ENCODE data around the gene RNF220. TPM values are rescaled to one million over a fixed set of nuclear protein-coding genes. Genes with fewer than 3 reads are reported as not detected.
A peak's percentile ranks its signal among the peaks of the same experiment; 100 is the strongest.

Gene RNF220
- total RNA-seq, 6 experiments from 2014 or later: 42.1 to 54.7 (median 51.9) TPM

GRCh38 chr1:44588551-44589210 lies 183.6 kb downstream of the RNF220 start:
- no peak for DNase-seq
- TF ChIP-seq, protein P1, sequence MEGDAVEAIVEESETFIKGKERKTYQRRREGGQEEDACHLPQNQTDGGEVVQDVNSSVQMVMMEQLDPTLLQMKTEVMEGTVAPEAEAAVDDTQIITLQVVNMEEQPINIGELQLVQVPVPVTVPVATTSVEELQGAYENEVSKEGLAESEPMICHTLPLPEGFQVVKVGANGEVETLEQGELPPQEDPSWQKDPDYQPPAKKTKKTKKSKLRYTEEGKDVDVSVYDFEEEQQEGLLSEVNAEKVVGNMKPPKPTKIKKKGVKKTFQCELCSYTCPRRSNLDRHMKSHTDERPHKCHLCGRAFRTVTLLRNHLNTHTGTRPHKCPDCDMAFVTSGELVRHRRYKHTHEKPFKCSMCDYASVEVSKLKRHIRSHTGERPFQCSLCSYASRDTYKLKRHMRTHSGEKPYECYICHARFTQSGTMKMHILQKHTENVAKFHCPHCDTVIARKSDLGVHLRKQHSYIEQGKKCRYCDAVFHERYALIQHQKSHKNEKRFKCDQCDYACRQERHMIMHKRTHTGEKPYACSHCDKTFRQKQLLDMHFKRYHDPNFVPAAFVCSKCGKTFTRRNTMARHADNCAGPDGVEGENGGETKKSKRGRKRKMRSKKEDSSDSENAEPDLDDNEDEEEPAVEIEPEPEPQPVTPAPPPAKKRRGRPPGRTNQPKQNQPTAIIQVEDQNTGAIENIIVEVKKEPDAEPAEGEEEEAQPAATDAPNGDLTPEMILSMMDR (IDR thresholded peaks at IDR 0.05): no peak
- H3K4me1 Mint-ChIP-seq (ENCODE audit: low read depth): peaks cover 7% of the 10 kb centered on the region
- H3K27ac Mint-ChIP-seq: no peak overlapping the region
- peaks cover 22% of the 10 kb centered on the region for H3K27me3 Mint-ChIP-seq (ENCODE audit: insufficient read depth)
- H3K36me3 Mint-ChIP-seq (ENCODE audit: low read depth): no peaks in the 10 kb centered on the region
- H3K9me3 Mint-ChIP-seq: no peaks in the 10 kb centered on the region
- no peak overlapping the region for H3K4me3 Mint-ChIP-seq

DNA sequence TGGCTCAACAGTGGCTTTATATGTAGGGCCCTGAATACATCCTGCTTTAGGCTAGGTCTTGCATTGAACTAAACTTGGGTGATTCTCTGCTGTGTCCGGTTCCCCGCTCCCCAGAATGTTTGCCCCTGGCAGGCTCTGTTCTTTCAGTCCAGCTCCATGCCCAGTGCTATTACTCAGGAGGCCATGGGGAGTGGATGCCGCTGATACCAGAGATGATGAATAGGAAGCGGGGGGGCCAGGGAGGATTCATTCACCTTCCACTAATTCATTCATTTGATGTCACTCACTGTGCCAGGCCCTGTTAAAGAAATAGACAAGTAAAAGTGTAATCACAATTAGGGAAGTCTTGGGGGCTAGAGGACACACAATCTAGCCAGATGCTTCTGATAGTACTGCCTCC lies 185.4 kb downstream of the RNF220 start:
- H3K36me3 Mint-ChIP-seq (ENCODE audit: low read depth): no peaks in the 10 kb centered on the region
- H3K27me3 Mint-ChIP-seq (ENCODE audit: insufficient read depth): peaks cover 23% of the 10 kb centered on the region
- H3K9me3 Mint-ChIP-seq: no peaks in the 10 kb centered on the region
- no peak overlapping the region for H3K27ac Mint-ChIP-seq
- TF ChIP-seq, protein P1 (IDR thresholded peaks at IDR 0.05): no peak
- no peak overlapping the region for H3K4me3 Mint-ChIP-seq
- DNase-seq: no peak
- H3K4me1 Mint-ChIP-seq (ENCODE audit: low read depth): peaks cover 7% of the 10 kb centered on the region

DNA sequence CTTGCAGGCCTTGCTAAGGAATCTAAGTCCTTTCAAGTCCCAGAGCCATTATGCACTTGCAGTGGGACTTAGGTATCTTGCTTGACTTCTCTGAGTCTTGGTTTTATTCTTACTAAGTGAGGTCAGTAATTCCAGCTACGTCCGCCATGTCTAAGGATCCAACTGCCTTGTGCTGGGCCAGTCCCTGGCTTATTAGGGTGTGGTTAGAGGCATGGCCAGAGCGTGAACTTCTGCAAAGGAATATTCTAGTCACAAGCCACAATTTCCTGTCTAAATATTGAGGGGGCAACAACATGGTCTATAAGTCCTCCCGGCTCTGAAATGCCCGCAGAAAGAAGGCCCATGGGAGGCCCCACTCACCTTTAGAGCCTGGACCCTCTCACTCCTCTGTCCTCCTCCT lies 186.3 kb downstream of the RNF220 start:
- H3K27me3 Mint-ChIP-seq (ENCODE audit: insufficient read depth): peaks cover 23% of the 10 kb centered on the region
- H3K27ac Mint-ChIP-seq: no peak overlapping the region
- H3K4me1 Mint-ChIP-seq (ENCODE audit: low read depth): peaks cover 7% of the 10 kb centered on the region
- no peak overlapping the region for H3K4me3 Mint-ChIP-seq
- TF ChIP-seq, protein P1 (IDR thresholded peaks at IDR 0.05): no peak
- no peaks in the 10 kb centered on the region for H3K9me3 Mint-ChIP-seq
- H3K36me3 Mint-ChIP-seq (ENCODE audit: low read depth): no peaks in the 10 kb centered on the region
- DNase-seq: no peak

DNA sequence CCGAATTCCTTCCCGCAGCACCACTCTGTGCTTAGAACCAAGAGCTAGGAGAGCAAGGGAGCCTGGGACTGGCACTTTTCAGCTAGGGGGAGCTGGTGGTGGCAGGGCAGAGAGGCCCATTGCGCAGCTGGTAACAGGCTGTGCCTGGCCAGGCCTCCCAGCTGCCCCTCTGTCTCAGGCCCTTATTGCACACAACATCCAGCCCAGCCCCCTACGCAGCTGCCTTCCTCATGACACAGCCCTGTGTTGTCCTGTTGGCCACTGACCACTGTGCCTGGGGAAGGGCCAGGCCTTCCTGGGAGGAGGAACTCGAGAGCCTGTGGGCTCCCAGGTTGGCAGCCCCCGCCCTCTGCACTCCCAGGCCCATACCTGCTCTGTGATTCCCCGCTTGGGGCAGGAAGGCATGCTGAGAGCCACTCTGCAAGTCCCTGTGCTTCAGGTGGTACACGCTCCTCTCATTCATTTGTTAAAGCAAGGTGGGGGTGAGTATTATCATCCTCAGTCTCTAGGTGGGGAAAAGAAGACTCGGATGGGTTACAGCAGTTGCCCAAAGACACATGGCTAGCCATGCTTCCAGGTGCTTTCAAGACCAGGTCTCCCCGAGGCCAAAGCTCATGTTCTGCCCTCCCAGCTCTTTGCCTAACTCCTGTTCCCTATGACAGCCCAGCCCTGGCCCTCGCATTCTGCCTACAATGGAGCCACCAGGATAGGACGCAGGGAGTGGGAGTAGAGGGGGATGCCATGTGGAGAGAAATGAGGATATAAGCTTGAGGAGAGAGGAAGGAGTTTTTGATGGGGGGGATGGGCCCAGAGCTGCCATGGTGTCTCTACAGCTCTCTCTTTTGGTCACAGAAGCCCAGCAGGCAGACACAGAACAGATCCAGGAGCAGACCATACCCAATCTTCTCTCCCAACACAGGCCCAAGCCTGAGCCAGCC lies 187.4 kb downstream of the RNF220 start:
- Mint-ChIP-seq H3K27me3 (ENCODE audit: insufficient read depth) (peaks cover 19% of the 10 kb centered on the region), H3K4me1 (ENCODE audit: low read depth) (peaks cover 7% of the 10 kb centered on the region), H3K27ac (no peak overlapping the region), H3K36me3 (ENCODE audit: low read depth) (no peaks in the 10 kb centered on the region), H3K4me3 (no peak overlapping the region), H3K9me3 (no peaks in the 10 kb centered on the region)
- DNase-seq: no peak
- TF ChIP-seq, protein P1 (IDR thresholded peaks at IDR 0.05): peak; percentile 12; the same call in 1 of the 2 replicates

GRCh38 chr1:44594353-44594752 lies 189.3 kb downstream of the RNF220 start:
- Mint-ChIP-seq H3K27ac (peak overlapping the region; percentile 17; the same call in 1 of the 2 replicates), H3K9me3 (no peaks in the 10 kb centered on the region), H3K27me3 (ENCODE audit: insufficient read depth) (peaks cover 21% of the 10 kb centered on the region), H3K4me1 (ENCODE audit: low read depth) (peaks cover 7% of the 10 kb centered on the region), H3K36me3 (ENCODE audit: low read depth) (no peaks in the 10 kb centered on the region), H3K4me3 (no peak overlapping the region)
- no peak for DNase-seq
- TF ChIP-seq, protein P1 (IDR thresholded peaks at IDR 0.05): no peak
